ENCODE results near the gene DNAH17. TPM values are rescaled to one million over a fixed set of nuclear protein-coding genes. Genes with fewer than 3 reads are reported as not detected.

DNAH17 gene
- total and polyA plus RNA-seq, 2 of the 13 experiments (the other 11 are each of a cell fraction or from before 2014, with no cell fraction given): 0.86 to 1.6 TPM

DNA sequence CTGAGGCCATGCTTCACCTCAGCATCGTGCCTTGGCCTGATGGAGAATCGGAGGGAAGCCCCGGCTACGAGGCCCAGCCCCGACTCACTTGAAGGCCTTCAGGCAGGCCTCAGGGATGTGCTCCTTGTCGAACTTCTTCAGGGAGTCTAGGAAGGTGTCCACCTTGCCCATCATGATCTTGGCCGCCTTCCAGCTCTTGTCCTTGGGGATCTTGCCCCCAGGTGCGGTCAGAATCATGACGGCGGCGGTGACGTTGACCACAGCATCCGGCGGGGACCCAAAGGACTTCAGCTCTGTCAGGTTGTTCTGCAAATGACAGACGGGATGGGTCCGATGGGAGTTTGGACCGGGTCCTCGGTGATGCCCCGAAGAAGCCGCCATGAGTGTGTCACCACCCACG is 117.5 kb downstream of the DNAH17 start:
- no peaks in the 10 kb centered on the region for H4K20me1 ChIP-seq (ENCODE audit: insufficient read depth, low read length)
- no peak for DNase-seq (ENCODE audit: low spot score)
- no peaks in the 10 kb centered on the region for H3K9me3 ChIP-seq (ENCODE audit: low read length)
- H3K79me2 ChIP-seq (ENCODE audit: insufficient read depth, low read length): no peaks in the 10 kb centered on the region
- no peak for FAIRE-seq
- CTCF ChIA-PET (ENCODE audit: low intra/inter-chr PET ratio, low total read pairs): no interaction called here
- TF ChIP-seq PRDM4 (CRISPR knock-in tag; IDR thresholded peaks at IDR 0.05; ENCODE audit: borderline replicate concordance) (no peak), NFYC (CRISPR knock-in tag; IDR thresholded peaks at IDR 0.05) (no peak), FOXK2 (IDR thresholded peaks at IDR 0.05) (no peak), ZIK1 (CRISPR knock-in tag; IDR thresholded peaks at IDR 0.05; ENCODE audit: borderline replicate concordance, low read depth) (no peak), ZNF264 (CRISPR knock-in tag; IDR thresholded peaks at IDR 0.05) (no peak), ZNF260 (CRISPR knock-in tag; IDR thresholded peaks at IDR 0.05; ENCODE audit: borderline replicate concordance, low read depth) (no peak), PHF5A (CRISPR knock-in tag; IDR thresholded peaks at IDR 0.05; ENCODE audit: low read depth, unreplicated experiment) (no peak), ZNF800 (CRISPR knock-in tag; IDR thresholded peaks at IDR 0.05) (no peak), GTF3A (CRISPR knock-in tag; conservative IDR thresholded peaks at IDR 0.05) (no peak), ZNF776 (CRISPR knock-in tag; IDR thresholded peaks at IDR 0.05) (no peak), ZUFSP (CRISPR knock-in tag; IDR thresholded peaks at IDR 0.05; ENCODE audit: borderline replicate concordance) (no peak), KAT8 (CRISPR knock-in tag; IDR thresholded peaks at IDR 0.05) (no peak), CHCHD3 (CRISPR knock-in tag; IDR thresholded peaks at IDR 0.05) (no peak)
- TF ChIP-seq, protein P1, sequence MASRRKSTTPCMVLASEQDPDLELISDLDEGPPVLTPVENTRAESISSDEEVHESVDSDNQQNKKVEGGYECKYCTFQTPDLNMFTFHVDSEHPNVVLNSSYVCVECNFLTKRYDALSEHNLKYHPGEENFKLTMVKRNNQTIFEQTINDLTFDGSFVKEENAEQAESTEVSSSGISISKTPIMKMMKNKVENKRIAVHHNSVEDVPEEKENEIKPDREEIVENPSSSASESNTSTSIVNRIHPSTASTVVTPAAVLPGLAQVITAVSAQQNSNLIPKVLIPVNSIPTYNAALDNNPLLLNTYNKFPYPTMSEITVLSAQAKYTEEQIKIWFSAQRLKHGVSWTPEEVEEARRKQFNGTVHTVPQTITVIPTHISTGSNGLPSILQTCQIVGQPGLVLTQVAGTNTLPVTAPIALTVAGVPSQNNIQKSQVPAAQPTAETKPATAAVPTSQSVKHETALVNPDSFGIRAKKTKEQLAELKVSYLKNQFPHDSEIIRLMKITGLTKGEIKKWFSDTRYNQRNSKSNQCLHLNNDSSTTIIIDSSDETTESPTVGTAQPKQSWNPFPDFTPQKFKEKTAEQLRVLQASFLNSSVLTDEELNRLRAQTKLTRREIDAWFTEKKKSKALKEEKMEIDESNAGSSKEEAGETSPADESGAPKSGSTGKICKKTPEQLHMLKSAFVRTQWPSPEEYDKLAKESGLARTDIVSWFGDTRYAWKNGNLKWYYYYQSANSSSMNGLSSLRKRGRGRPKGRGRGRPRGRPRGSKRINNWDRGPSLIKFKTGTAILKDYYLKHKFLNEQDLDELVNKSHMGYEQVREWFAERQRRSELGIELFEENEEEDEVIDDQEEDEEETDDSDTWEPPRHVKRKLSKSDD (CRISPR knock-in tag; IDR thresholded peaks at IDR 0.05; ENCODE audit: low read depth): no peak
- no peak overlapping the region for H3K4me3 ChIP-seq (replicated peaks in 1 of 3; ENCODE audit: insufficient read depth in 1 of 3, low read depth in 2 of 3, low read length in 3 of 3)
- no peak overlapping the region for H3K27ac ChIP-seq (ENCODE audit: extremely low read length, insufficient read depth, low read length)
- ATAC-seq: no peak
- no peak overlapping the region for H2AFZ ChIP-seq (ENCODE audit: low read length)
- H3K36me3 ChIP-seq (replicated peaks in 1 of 2; ENCODE audit: control insufficient read depth in 1 of 2, insufficient read depth in 2 of 2, low read length in 2 of 2): no peaks in the 10 kb centered on the region
- POLR2A ChIA-PET: no interaction called here
- intact Hi-C loops (cut with micrococcal nuclease; ENCODE audit: unreplicated experiment) (no loop called here), in situ Hi-C loops (cut with HindIII; ENCODE audit: extremely low pct_ligation_motif_present, low pct_unique_long_range_greater_than_20kb) (no loop called here)
- no peak overlapping the region for H3K9ac ChIP-seq (ENCODE audit: insufficient read depth, low read depth, low read length)
- H3K4me1 ChIP-seq (ENCODE audit: insufficient read depth, low read length): no peaks in the 10 kb centered on the region
- no TSS peak for BruUV-seq (replicated peaks)
- 65% methylated on average over 20 of the region's 21 CpGs for WGBS (ENCODE audit: low lambda C conversion rate)
- H3K4me2 ChIP-seq (ENCODE audit: low read depth, low read length): no peak overlapping the region
- H3K27me3 ChIP-seq (ENCODE audit: control insufficient read depth in 1 of 2, insufficient read depth in 2 of 2, low read length in 2 of 2): peaks cover 3 to 39% of the 10 kb centered on the region in 2 experiments; a peak in 3 of 5 replicates

Data from HepG2 (cell line).